Stimulated activated effector memory CD8-positive, alpha-beta T cell treated with anti-CD3 and anti-CD28 coated beads, Interleukin-12 subunit alpha, Interleukin-12 subunit beta, amount 100 ng/mL, for 72 hours (primary cell): ENCODE measurements around the gene MRPL20.
"Not testable (repeated sequence)": the region's sequence is repeated elsewhere in the genome, so short reads cannot be mapped to it uniquely, and the experiment has no call there.

Experiments used
- ATAC-seq: fragments of 150-1000 bp; cut with Tn5 transposase; 2 replicates; pipeline ENCODE4 v1.10.0; 2021
- DNase-seq, 2 donors: peaks; one replicate each; pipeline ENCODE4 v3.0.0; 2021 to 2022; ENCODE audit warnings: low spot score in 2 of 2
- H3K27ac Mint-ChIP-seq: one replicate; pipeline ENCODE4 v1.8.0; 2022; ENCODE audit warnings: mild to moderate bottlenecking, mixed read lengths
- H3K36me3 Mint-ChIP-seq: one replicate; pipeline ENCODE4 v1.8.0; 2022; ENCODE audit warnings: mild to moderate bottlenecking, mixed read lengths
- H3K4me1 Mint-ChIP-seq: one replicate; pipeline ENCODE4 v1.8.0; 2022; ENCODE audit warnings: mixed read lengths
- H3K4me3 Mint-ChIP-seq: one replicate; pipeline ENCODE4 v1.8.0; 2022; ENCODE audit warnings: mild to moderate bottlenecking, mixed read lengths
- H3K9me3 Mint-ChIP-seq: one replicate; pipeline ENCODE4 v1.8.0; 2022; ENCODE audit warnings: mixed read lengths

The MRPL20 gene

DNA sequence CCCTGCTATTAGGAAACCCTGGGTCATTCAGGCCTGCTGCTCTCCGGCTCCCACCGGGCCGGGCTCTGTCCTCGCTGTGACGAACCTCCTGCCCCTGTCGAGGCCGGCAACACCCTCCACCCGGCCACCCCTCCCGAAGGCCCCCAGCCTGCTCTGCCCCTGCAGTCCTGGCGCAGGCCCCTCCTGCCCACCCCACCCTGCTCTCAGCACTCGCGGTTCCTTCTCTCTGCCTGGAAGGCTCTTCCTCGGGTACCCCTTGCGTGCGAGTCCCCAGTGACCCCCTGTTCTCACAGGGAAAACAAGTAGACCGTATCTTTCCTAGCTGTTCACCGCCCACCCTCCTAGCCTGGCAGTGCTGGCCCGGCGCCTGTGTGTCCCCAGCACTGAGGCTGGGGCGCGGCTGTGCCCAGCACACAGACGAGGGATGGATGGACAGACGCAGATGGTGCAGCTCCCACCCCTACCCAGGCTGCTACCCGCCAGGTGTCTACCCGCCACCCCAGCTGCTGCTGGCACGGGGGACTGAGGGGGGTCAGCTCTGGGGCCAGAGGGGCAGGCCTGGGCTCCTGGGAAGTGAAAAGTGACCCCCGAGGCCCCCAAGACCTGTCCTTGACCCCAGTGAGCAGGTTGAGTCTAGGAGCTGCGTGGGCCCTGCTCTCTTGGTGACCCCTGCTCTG lies 25.3 kb upstream of the MRPL20 start:
- no peak for DNase-seq
- no peaks in the 10 kb centered on the region for H3K36me3 Mint-ChIP-seq
- H3K4me1 Mint-ChIP-seq = peaks cover 6% of the 10 kb centered on the region
- H3K4me3 Mint-ChIP-seq = no peak overlapping the region
- no peaks in the 10 kb centered on the region for H3K9me3 Mint-ChIP-seq
- ATAC-seq = no peak
- no peak overlapping the region for H3K27ac Mint-ChIP-seq

DNA sequence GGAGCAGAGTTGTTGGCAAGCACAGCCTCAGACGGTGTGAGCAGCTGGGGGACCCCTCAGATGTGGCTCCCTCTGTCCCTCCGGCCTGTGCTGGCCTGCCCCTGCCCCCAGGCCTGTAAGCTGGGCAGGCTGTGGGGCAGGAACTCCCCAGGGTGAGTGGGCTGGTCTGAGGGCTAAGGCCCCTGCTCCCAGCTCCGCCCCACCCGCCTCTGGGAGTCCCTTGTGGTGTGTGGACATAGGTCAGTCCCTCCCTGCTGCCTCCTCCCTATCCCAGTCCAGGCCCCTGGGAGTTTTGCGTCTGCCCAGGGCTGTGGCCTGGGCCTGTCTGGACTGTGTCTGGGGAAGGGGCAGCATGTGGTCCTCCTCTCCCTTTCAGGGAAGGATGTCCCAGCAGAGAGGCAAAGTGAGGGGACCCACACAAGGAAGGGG lies 24.8 kb upstream of the MRPL20 start:
- no peaks in the 10 kb centered on the region for H3K36me3 Mint-ChIP-seq
- no peak overlapping the region for H3K4me3 Mint-ChIP-seq
- H3K9me3 Mint-ChIP-seq = no peaks in the 10 kb centered on the region
- ATAC-seq = no peak
- DNase-seq = no peak
- H3K27ac Mint-ChIP-seq = no peak overlapping the region
- peaks cover 6% of the 10 kb centered on the region for H3K4me1 Mint-ChIP-seq

DNA sequence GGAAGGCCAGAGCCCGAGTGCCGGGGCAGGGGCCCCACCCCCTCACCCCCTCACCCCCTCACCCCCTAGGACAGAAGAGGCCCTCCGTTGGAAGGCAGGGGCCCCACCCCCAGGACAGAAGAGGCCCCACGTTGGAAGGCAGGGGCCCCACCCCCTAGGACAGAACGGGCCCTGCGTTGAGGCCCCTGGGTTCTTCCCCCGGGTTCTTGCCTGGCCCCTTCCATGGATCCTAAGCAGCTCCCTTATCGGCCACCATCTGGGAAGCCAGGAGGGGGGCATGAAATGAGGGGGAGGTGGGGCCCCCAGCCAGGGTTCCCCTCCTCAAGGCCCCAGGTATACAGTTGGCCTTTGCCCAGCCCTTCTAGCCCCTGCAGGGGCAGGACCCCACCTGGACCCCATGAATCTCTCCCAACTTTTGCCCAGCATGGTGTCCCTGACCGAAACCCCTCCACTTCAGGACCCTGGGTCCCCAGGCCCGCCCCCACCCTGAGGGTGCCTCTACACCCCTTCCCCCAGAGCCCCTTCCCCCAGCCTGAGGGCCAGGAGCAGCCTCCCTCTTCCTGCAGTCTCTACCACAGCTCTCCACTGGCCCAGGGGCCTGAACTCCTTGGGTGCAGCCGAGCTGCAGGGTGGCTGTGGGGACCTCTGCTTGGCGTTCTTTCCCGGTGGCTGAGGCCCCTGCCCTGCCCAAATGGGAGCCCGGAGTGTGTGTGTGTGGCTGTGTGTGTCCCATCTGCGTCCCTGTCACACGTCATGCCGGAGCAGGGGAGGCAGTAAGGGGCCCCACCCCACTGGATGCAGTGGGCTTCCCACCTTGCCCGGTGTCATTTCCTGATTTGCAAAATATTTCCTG lies 24.1 kb upstream of the MRPL20 start:
- H3K27ac Mint-ChIP-seq = no peak overlapping the region
- peaks cover 6% of the 10 kb centered on the region for H3K4me1 Mint-ChIP-seq
- DNase-seq (no peak), ATAC-seq (no peak)
- no peak overlapping the region for H3K4me3 Mint-ChIP-seq
- H3K9me3 Mint-ChIP-seq = no peaks in the 10 kb centered on the region
- H3K36me3 Mint-ChIP-seq = no peaks in the 10 kb centered on the region

DNA sequence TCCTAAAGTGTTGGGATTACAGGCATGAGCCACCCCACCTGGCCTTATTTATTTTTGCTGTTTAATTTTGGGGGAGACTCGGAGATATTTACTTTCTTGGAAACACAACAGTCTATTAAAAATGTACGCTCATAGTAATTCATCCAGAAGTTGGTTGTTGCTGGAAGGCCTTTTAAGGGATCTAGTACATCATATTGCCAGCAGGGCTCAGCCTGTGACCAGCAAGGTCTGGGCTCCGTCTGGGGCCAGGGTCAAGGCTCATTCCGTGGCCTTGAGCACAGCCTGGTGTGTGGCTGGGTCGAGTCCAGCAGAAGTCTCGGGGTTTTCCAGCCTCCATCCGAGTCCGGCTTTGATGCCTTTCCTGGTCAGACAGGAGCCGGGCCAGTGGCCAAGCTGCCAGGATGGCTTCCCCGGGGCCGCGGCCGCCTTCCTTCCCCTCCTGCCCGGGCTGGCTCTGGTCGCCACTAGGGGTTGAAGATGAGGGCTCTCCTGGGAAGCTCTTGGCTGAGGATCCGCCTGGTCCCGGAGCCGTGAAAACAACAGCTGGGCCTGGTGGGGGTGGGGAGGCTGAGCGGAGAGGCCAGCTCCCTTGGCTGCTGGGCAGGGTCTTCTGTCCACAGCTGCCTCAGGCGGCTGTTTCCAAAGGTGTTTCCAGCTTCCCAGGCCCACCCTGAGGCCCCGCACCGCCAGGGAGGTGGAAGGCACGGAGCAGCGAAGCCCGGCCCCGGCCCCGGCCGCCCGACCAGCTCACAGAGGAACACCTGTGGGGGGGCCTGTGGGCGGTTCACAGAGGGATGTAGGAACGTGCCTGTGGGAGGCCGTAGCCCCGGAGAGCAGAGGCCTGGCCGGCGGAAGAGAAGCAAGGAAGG lies 23.3 kb upstream of the MRPL20 start:
- peaks cover 6% of the 10 kb centered on the region for H3K4me1 Mint-ChIP-seq
- DNase-seq (no peak), ATAC-seq (no peak)
- no peak overlapping the region for H3K4me3 Mint-ChIP-seq
- H3K9me3 Mint-ChIP-seq = no peaks in the 10 kb centered on the region
- H3K27ac Mint-ChIP-seq = no peak overlapping the region
- no peaks in the 10 kb centered on the region for H3K36me3 Mint-ChIP-seq

DNA sequence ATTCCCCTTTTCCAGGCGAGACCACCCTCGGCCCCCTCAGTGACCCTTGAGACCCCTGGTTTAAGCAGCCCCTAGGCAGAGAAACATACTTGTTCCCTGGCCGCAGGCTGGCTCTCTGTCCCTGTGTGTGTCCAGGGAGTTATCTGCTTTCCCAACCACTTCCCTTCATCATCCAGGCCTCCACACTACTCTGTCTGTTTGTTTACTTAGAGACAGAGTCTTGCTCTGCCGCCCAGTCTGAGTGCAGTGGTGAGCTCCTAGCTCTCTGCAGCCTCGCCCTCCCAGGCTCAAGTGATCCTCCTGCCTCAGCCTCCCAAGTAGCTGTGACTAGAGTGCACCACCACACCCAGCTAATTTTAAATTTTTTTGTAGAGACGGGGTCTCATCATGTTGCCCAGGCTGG lies 22.6 kb upstream of the MRPL20 start:
- Mint-ChIP-seq H3K27ac (no peak overlapping the region), H3K4me3 (no peak overlapping the region), H3K9me3 (no peaks in the 10 kb centered on the region), H3K4me1 (no peaks in the 10 kb centered on the region), H3K36me3 (no peaks in the 10 kb centered on the region)
- ATAC-seq (no peak), DNase-seq (no peak)

DNA sequence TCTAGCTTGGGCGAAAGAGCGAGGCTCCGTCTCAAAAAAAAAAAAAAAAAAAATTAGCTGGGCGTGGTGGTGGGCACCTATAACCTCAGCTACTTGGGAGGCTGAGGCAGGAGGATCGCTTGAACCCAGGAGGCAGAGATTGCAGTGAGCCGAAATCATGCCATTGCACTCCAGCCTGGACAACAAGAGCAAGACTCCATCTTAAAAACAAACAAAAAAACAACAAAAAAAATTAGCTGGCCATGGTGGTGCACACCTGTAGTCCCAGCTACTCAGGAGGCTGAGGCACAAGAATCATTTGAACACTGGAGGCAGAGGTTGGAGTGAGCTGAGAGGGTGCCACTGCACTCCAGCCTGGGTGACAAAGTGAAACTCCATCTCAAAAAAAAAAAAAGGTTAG lies 21.9 kb upstream of the MRPL20 start:
- not testable (repeated sequence) for ATAC-seq, H3K27ac Mint-ChIP-seq, H3K36me3 Mint-ChIP-seq, H3K9me3 Mint-ChIP-seq, H3K4me1 Mint-ChIP-seq, H3K4me3 Mint-ChIP-seq, DNase-seq

DNA sequence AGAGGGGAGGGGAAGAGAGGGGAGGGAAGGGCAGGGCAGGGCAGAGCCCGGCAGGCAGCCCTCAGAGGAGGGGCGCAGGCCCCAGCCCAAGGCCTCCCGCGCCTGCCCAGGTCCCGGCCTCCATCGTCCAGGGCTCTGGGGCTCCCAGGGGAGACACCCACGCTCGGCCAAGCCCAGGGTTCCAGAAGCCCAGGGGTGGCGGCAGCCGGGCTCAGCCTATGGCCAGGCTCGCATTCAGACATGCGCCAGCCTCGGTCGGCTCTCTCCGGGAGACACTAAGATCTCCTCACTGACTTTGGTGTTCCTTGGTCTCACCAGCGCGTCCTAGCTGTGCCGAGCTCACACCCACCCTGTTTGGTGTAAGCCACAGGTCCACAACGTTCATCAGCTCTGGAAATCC lies 21.1 kb upstream of the MRPL20 start:
- DNase-seq (no peak), ATAC-seq (no peak)
- Mint-ChIP-seq H3K4me3 (no peak overlapping the region), H3K4me1 (peaks cover 2% of the 10 kb centered on the region), H3K36me3 (no peaks in the 10 kb centered on the region), H3K9me3 (no peaks in the 10 kb centered on the region), H3K27ac (no peak overlapping the region)

DNA sequence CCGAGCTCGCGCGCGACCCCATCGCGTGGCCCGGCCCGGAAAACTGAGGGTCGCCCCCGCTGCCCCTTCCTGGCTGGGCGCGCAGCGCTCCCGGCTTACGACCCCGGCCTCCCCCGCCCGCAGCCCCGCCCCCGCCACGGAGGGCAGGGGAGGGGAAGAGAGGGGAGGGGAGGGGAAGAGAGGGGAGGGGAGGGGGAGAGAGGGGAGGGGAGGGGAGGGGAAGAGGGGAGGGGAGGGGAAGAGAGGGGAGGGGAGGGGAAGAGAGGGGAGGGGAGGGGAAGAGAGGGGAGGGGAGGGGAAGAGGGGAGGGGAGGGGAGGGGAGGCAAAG lies 20.7 kb upstream of the MRPL20 start:
- no peaks in the 10 kb centered on the region for H3K36me3 Mint-ChIP-seq
- H3K9me3 Mint-ChIP-seq = no peaks in the 10 kb centered on the region
- H3K4me1 Mint-ChIP-seq = peaks cover 6% of the 10 kb centered on the region
- ATAC-seq (no peak), DNase-seq (no peak)
- H3K4me3 Mint-ChIP-seq = no peak overlapping the region
- H3K27ac Mint-ChIP-seq = no peak overlapping the region

DNA sequence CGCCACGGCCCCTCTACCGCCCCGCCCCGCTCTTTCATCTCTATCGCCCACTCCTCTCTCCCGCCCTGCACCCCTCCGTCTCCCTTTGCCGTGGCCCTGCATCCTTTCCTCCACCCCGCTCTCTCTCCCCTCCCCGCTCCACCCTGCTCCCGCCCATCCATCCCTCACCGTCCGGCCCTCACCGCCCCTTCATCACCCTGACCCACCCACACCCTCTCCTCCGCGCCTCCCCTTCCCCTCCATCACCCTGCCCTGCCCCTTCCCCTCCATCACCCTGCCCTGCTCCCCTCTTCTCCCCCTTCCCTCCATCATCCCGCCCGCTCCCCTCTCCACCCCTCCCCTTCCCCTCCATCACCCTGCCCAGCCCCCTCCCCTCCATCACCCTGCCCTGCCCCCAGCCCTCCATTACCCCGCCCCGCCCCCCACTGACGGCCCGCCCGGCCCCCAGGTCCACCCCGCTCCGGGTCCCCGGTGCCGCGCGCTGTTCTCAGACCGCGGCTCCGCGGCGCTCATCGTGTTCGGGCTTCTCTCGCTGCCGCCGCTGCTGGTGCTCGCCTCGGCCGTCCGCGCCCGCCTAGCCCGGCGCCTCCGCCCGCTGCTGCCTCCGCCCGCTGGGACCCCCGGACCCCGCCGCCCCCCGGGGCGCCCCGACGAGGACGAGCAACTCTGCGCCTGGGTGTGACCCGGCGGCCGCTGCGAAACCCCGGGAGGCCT lies 20.2 kb upstream of the MRPL20 start:
- H3K36me3 Mint-ChIP-seq = no peaks in the 10 kb centered on the region
- no peaks in the 10 kb centered on the region for H3K9me3 Mint-ChIP-seq
- no peak for ATAC-seq
- no peak overlapping the region for H3K4me3 Mint-ChIP-seq
- no peak for DNase-seq
- no peak overlapping the region for H3K27ac Mint-ChIP-seq
- peaks cover 11% of the 10 kb centered on the region for H3K4me1 Mint-ChIP-seq

DNA sequence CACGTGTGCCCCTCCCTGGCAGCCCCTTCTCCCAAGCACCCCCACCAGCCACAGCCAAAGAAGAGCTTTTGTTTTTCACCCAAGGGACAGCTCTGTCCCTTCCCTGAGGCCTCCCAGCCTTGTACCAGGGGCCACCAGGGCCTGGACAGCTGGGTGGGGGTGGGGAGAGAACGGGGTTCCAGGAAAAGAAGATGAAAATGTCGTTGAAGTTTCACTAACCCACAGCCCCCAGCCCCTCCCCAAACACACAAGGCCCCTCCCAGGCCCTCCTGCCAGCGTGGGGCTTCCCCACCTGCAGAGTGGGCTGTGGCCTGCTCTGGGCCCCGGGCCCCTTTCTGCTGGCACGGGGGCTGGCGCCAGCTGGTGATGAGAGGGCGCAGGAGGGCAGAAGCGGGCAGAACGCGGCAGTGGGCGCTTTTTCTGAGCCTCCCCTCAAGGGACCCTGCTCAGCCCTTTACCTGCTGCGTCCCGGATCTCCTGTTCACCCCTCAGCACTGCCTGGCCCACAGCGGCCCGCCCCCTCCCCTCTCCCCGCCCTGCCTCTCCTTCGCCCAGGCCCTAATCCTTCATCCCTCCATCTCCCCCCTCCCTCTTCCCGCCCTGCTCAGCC lies 19.5 kb upstream of the MRPL20 start:
- H3K36me3 Mint-ChIP-seq = no peaks in the 10 kb centered on the region
- H3K4me3 Mint-ChIP-seq = no peak overlapping the region
- DNase-seq (no peak), ATAC-seq (peak; percentile 5)
- H3K9me3 Mint-ChIP-seq = no peaks in the 10 kb centered on the region
- H3K27ac Mint-ChIP-seq = no peak overlapping the region
- H3K4me1 Mint-ChIP-seq = peaks cover 11% of the 10 kb centered on the region

DNA sequence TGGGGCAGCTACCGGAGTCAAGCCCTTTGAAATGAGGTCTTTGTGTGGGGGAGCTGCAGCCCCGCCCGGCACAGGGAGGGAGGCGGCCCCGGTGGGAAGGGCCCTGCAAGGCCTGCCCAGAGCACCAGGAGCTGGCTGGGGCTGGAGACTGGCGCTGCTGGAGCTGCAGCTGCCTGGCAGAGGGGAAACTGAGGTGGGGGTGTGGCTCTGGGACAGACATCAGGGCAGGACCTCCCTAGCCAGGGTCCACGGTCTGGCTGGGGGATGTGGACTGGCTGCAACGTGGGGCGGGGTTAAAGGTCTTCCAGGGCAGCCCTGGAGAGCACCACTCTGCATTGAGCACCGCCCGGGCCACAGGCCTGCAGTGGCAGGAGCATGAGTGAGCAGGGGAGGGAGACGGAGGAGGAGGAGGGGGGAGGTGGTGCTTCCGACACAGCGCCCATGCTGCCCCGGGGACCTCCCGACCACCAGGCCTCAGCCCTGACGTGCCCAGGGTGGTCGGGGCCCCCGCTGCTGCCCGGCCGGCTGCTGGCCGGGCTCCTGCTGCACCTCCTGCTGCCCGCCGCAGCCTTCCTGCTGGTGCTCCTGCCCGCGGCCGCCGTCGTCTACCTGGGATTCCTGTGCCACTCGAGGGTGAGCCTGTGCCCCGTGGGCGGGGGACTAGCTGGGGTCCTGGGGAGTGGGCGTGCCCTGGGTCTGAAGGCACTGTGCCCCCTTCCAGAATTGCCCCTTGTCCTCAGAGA lies 18.8 kb upstream of the MRPL20 start:
- no peak for ATAC-seq

DNA sequence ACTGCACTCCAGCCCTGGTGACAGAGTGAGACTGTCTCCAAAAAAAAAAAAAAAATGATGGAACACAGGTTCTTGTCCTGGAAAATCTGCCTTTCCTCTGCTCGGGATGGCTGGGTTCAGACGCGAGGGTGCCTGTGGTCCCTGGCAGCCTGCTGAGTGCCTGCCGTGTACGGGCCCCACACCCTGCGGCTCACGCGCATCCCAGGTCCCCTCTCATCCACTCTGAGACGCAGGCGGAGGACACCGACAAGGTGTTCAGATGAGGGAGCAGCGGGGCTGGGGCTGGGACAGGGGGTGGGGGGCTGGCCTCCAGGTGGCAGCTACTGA lies 18.3 kb upstream of the MRPL20 start:
- no peak for DNase-seq
- Mint-ChIP-seq H3K27ac (no peak overlapping the region), H3K4me3 (no peak overlapping the region), H3K9me3 (no peaks in the 10 kb centered on the region), H3K4me1 (peaks cover 11% of the 10 kb centered on the region), H3K36me3 (no peaks in the 10 kb centered on the region)
- no peak for ATAC-seq

More for the DNA sequence above, 18.8 kb upstream of the MRPL20 start:
- no peak for DNase-seq
- H3K27ac Mint-ChIP-seq = no peak overlapping the region
- no peaks in the 10 kb centered on the region for H3K36me3 Mint-ChIP-seq
- H3K4me3 Mint-ChIP-seq = no peak overlapping the region
- H3K9me3 Mint-ChIP-seq = no peaks in the 10 kb centered on the region
- peaks cover 11% of the 10 kb centered on the region for H3K4me1 Mint-ChIP-seq

DNA sequence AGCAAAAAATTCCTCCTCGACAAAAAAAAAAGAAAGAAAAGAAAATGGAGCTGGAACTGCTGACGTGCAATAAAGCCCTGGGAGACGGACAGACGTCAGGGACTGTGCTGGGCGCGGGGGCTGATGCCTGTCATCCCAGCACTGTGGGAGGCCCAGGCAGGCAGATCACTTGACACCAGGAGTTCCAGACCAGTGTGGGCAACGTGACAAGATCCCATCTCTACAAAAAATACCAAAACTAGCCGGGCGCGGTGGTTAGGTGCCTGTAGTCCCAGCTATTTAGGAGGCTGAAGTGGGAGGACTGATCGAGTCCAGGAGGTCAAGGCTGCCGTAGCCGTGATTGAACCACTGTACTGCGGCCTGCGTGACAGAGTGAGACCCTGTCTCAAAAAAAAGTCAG lies 17.6 kb upstream of the MRPL20 start:
- ATAC-seq (no peak), DNase-seq (no peak)
- Mint-ChIP-seq H3K4me3 (no peak overlapping the region), H3K4me1 (peaks cover 11% of the 10 kb centered on the region), H3K27ac (no peak overlapping the region), H3K9me3 (no peaks in the 10 kb centered on the region), H3K36me3 (no peaks in the 10 kb centered on the region)

DNA sequence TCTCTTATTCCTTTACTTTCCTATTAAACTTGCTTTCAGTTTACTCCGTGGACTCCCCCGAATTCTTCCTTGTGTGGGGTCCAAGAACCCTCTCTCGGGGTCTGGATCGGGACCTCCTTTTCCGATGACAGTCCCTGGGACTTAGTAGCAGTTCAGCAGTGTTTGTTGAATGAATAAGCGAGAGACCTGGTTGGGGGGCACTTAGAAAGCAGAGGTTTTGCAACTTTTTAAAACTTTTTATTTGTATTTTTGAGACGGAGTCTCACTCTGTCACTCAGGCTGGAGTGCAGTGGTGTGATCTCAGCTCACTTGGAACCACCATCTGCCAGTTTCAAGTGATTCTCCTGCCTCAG lies 16.1 kb upstream of the MRPL20 start:
- Mint-ChIP-seq H3K4me3 (no peak overlapping the region), H3K9me3 (no peaks in the 10 kb centered on the region), H3K36me3 (no peaks in the 10 kb centered on the region), H3K27ac (no peak overlapping the region), H3K4me1 (peaks cover 11% of the 10 kb centered on the region)
- no peak for ATAC-seq
- DNase-seq = no peak
